Neural progenitor cell (in vitro differentiated cells): ENCODE measurements around the gene RELL1. TPM values are rescaled to one million over a fixed set of nuclear protein-coding genes. Genes with fewer than 3 reads are reported as not detected.
A peak's percentile ranks its signal among the peaks of the same experiment; 100 is the strongest.

Source experiments
- DNase-seq: peaks from one replicate; pipeline ENCODE4 v3.0.0-alpha.2; 2016; ENCODE audit warnings: low spot score
- H2AFZ ChIP-seq: fragments of 200-600 bp; sonication (generic); replicated peaks from 2 replicates; pipeline ENCODE4 v1.6.1; 2016; ENCODE audit warnings: antibody characterized with exemption
- H3F3A ChIP-seq: fragments of 200-600 bp; sonication (generic); 2 replicates; pipeline ENCODE4 v1.6.1; 2016; ENCODE audit warnings: antibody characterized with exemption, low read depth
- H3K27ac ChIP-seq: fragments of 200-600 bp; sonication (generic); 2 replicates; pipeline ENCODE4 v1.5.1; 2016; ENCODE audit warnings: mild to moderate bottlenecking
- H3K27me3 ChIP-seq: fragments of 200-600 bp; sonication (generic); 2 replicates; pipeline ENCODE4 v1.6.1; 2016; ENCODE audit warnings: mild to moderate bottlenecking, moderate library complexity
- H3K36me3 ChIP-seq: fragments of 200-600 bp; sonication (generic); 2 replicates; pipeline ENCODE4 v1.5.1; 2016
- H3K4me1 ChIP-seq: fragments of 200-600 bp; sonication (generic); 2 replicates; pipeline ENCODE4 v1.6.1; 2016; ENCODE audit warnings: mixed run types
- H3K4me2 ChIP-seq: fragments of 200-600 bp; sonication (generic); 2 replicates; pipeline ENCODE4 v1.6.1; 2016
- H3K4me3 ChIP-seq: fragments of 200-600 bp; sonication (generic); 2 replicates; pipeline ENCODE4 v1.5.1; 2016
- H3K79me2 ChIP-seq: fragments of 200-600 bp; sonication (generic); 2 replicates; pipeline ENCODE4 v1.6.1; 2016; ENCODE audit warnings: low read depth
- H3K9ac ChIP-seq: fragments of 200-600 bp; sonication (generic); 2 replicates; pipeline ENCODE4 v1.6.1; 2016
- H3K9me3 ChIP-seq: fragments of 200-600 bp; sonication (generic); 2 replicates; pipeline ENCODE4 v1.5.1; 2016; ENCODE audit warnings: low read depth
- H4K20me1 ChIP-seq: fragments of 200-600 bp; sonication (generic); 2 replicates; pipeline ENCODE4 v1.6.1; 2016; ENCODE audit warnings: low read depth
- H3K27ac Mint-ChIP-seq: 3 replicates; pipeline ENCODE4 v1.8.0; 2021; ENCODE audit warnings: mixed read lengths
- H3K27me3 Mint-ChIP-seq: 2 replicates; pipeline ENCODE4 v1.8.0; 2022; ENCODE audit warnings: low read depth, mild to moderate bottlenecking, inconsistent platforms, moderate library complexity, mixed read lengths; ENCODE audit not compliant: insufficient read depth
- H3K36me3 Mint-ChIP-seq: 3 replicates; pipeline ENCODE4 v1.8.0; 2021; ENCODE audit warnings: mixed read lengths
- H3K4me1 Mint-ChIP-seq: 3 replicates; pipeline ENCODE4 v1.8.0; 2021; ENCODE audit warnings: mixed read lengths
- H3K4me3 Mint-ChIP-seq: 3 replicates; pipeline ENCODE4 v1.8.0; 2021; ENCODE audit warnings: mild to moderate bottlenecking, moderate library complexity, mixed read lengths
- H3K9me3 Mint-ChIP-seq: 3 replicates; pipeline ENCODE4 v1.8.0; 2020; ENCODE audit warnings: mixed read lengths
- CTCF ChIP-seq: fragments of 200-600 bp; sonication (generic); IDR thresholded peaks from 2 replicates; pipeline ENCODE4 v1.5.1; 2017; ENCODE audit warnings: antibody characterized with exemption, mild to moderate bottlenecking
- EZH2 ChIP-seq: fragments of 200-600 bp; sonication (generic); IDR thresholded peaks from 2 replicates; pipeline ENCODE4 v1.6.1; 2017; ENCODE audit warnings: antibody characterized with exemption, mild to moderate bottlenecking, moderate library complexity
- EZH2phosphoT487 ChIP-seq: fragments of 200-600 bp; sonication (generic); IDR thresholded peaks from 2 replicates; pipeline ENCODE4 v1.6.1; 2017; ENCODE audit warnings: antibody characterized with exemption
- total RNA-seq: library from RNA; depleted of rRNA; stranded (reverse); fragments of >200 nt; gene quantifications from 2 replicates; pipeline ENCODE4 v1.2.3, GENCODE V29; 2015; ENCODE audit warnings: low replicate concordance

RELL1 gene
- total RNA-seq, 1 donor from 2014 or later = 12.1 TPM

GRCh38 chr4:37586194-37586593 lies 100.0 kb downstream of the RELL1 start:
- H3K9me3 ChIP-seq = no peaks in the 10 kb centered on the region
- H2AFZ ChIP-seq = no peak overlapping the region
- no peaks in the 10 kb centered on the region for H3K27me3 ChIP-seq
- H3K36me3 ChIP-seq = no peaks in the 10 kb centered on the region
- H3K79me2 ChIP-seq = no peaks in the 10 kb centered on the region
- H3K4me2 ChIP-seq = no peak overlapping the region
- H3K36me3 Mint-ChIP-seq = no peaks in the 10 kb centered on the region
- H3K4me1 Mint-ChIP-seq = peaks cover 4% of the 10 kb centered on the region
- H3F3A ChIP-seq = peaks cover 7% of the 10 kb centered on the region
- H3K27me3 Mint-ChIP-seq = peaks cover 4% of the 10 kb centered on the region
- no peak overlapping the region for H3K4me3 Mint-ChIP-seq
- H3K9me3 Mint-ChIP-seq = no peaks in the 10 kb centered on the region
- DNase-seq = no peak
- H3K4me3 ChIP-seq = no peak overlapping the region
- H3K4me1 ChIP-seq = peaks cover 10% of the 10 kb centered on the region
- H3K9ac ChIP-seq = no peak overlapping the region
- no peak overlapping the region for H3K27ac ChIP-seq
- H4K20me1 ChIP-seq = no peaks in the 10 kb centered on the region
- TF ChIP-seq EZH2 (no peak), EZH2phosphoT487 (no peak), CTCF (no peak)
- no peak overlapping the region for H3K27ac Mint-ChIP-seq

GRCh38 chr4:37584493-37585060 lies 101.6 kb downstream of the RELL1 start:
- H3F3A ChIP-seq = no peaks in the 10 kb centered on the region
- H3K27ac Mint-ChIP-seq = no peak overlapping the region
- no peaks in the 10 kb centered on the region for H3K9me3 ChIP-seq
- H2AFZ ChIP-seq = no peak overlapping the region
- no peak for TF ChIP-seq EZH2phosphoT487
- no peaks in the 10 kb centered on the region for H3K79me2 ChIP-seq
- H3K4me1 ChIP-seq = no peaks in the 10 kb centered on the region
- H3K27ac ChIP-seq = no peak overlapping the region
- H3K4me1 Mint-ChIP-seq = no peaks in the 10 kb centered on the region
- H3K4me2 ChIP-seq = no peak overlapping the region
- no peaks in the 10 kb centered on the region for H3K27me3 ChIP-seq
- H3K27me3 Mint-ChIP-seq = peaks cover 4% of the 10 kb centered on the region
- H3K4me3 Mint-ChIP-seq = no peak overlapping the region
- H3K9me3 Mint-ChIP-seq = peaks cover 9% of the 10 kb centered on the region
- no peak overlapping the region for H3K4me3 ChIP-seq
- peaks cover under 1% of the 10 kb centered on the region for H3K36me3 Mint-ChIP-seq
- H3K9ac ChIP-seq = no peak overlapping the region
- H3K36me3 ChIP-seq = no peaks in the 10 kb centered on the region
- DNase-seq = no peak
- no peaks in the 10 kb centered on the region for H4K20me1 ChIP-seq

GRCh38 chr4:37584071-37584470 lies 102.1 kb downstream of the RELL1 start:
- no peak overlapping the region for H2AFZ ChIP-seq

More at GRCh38 chr4:37584071-37584470, 102.1 kb downstream of the RELL1 start:
- no peaks in the 10 kb centered on the region for H3K27me3 ChIP-seq
- H3K36me3 ChIP-seq = no peaks in the 10 kb centered on the region
- Mint-ChIP-seq H3K27me3 (peaks cover 4% of the 10 kb centered on the region), H3K27ac (peak overlapping the region; percentile 33), H3K36me3 (peaks cover 1% of the 10 kb centered on the region), H3K4me3 (no peak overlapping the region), H3K9me3 (peaks cover 10% of the 10 kb centered on the region), H3K4me1 (no peaks in the 10 kb centered on the region)
- H3K9ac ChIP-seq = no peak overlapping the region
- H4K20me1 ChIP-seq = no peaks in the 10 kb centered on the region
- H3K4me3 ChIP-seq = no peak overlapping the region
- no peaks in the 10 kb centered on the region for H3F3A ChIP-seq
- no peaks in the 10 kb centered on the region for H3K4me1 ChIP-seq
- H3K79me2 ChIP-seq = no peaks in the 10 kb centered on the region
- TF ChIP-seq EZH2phosphoT487 = no peak
- TF ChIP-seq EZH2 = no peak
- no peak for TF ChIP-seq CTCF
- no peak for DNase-seq
- H3K27ac ChIP-seq = no peak overlapping the region
- H3K9me3 ChIP-seq = no peaks in the 10 kb centered on the region
- H3K4me2 ChIP-seq = no peak overlapping the region
